Breast epithelium (tissue), 4 donors: ENCODE measurements around the gene LMX1A. TPM values are rescaled to one million over a fixed set of nuclear protein-coding genes. Genes with fewer than 3 reads are reported as not detected.

ENCODE experiments used
- DNase-seq, 2 donors: peaks; one replicate each; pipeline ENCODE4 v3.0.0-alpha.2; 2019; ENCODE audit warnings: low spot score in 2 of 2
- H3K27ac ChIP-seq, 2 donors: fragments of 200-600 bp; sonication (generic) in 1 of 2; one replicate each; pipeline ENCODE4 v1.5.1; 2016 to 2019; ENCODE audit warnings: mild to moderate bottlenecking in 1 of 2
- H3K27me3 ChIP-seq, 2 donors: fragments of 200-600 bp; sonication (generic) in 1 of 2; one replicate each; pipeline versions ENCODE4 v1.5.1 to v1.6.0; 2017 to 2019; ENCODE audit warnings: control low read depth in 1 of 2, mild to moderate bottlenecking in 1 of 2
- H3K36me3 ChIP-seq: fragments of 200-600 bp; one replicate; pipeline ENCODE4 v1.5.1; 2019
- H3K4me1 ChIP-seq, 2 donors: fragments of 200-600 bp; sonication (generic); one replicate each; pipeline ENCODE4 v1.5.1; 2016 to 2019; ENCODE audit warnings: control low read depth in 1 of 2
- H3K4me3 ChIP-seq, 3 donors: fragments of 200-600 bp; sonication (generic); 1 replicate in 2 of 3; 2 replicates in 1 of 3; pipeline ENCODE4 v1.5.1; 2016 to 2019; ENCODE audit warnings: mild to moderate bottlenecking in 3 of 3, moderate library complexity in 2 of 3
- H3K9me3 ChIP-seq, 2 donors: fragments of 200-600 bp; sonication (generic) in 1 of 2; one replicate each; pipeline ENCODE4 v1.5.1; 2016 to 2019; ENCODE audit warnings: control low read depth in 1 of 2
- CTCF ChIP-seq, 3 donors: fragments of 450-650 bp; IDR thresholded peaks; one replicate each; pipeline ENCODE4 v1.5.1; 2016 to 2017; ENCODE audit warnings: antibody characterized with exemption in 3 of 3, mild to moderate bottlenecking in 3 of 3, moderate library complexity in 3 of 3
- POLR2A ChIP-seq: fragments of 450-650 bp; IDR thresholded peaks from one replicate; pipeline ENCODE4 v1.6.1; 2016; ENCODE audit warnings: antibody characterized with exemption, mild to moderate bottlenecking, moderate library complexity
- POLR2AphosphoS5 ChIP-seq, 3 donors: sonication (generic); formaldehyde crosslinking; IDR thresholded peaks; one replicate each; pipeline ENCODE4 v1.6.1; 2017; ENCODE audit warnings: antibody characterized with exemption in 3 of 3
- intact Hi-C: fragments of 100-400 bp; cut with DNase I; formaldehyde crosslinking; loops from one replicate; pipeline ENCODE4 v1.15.1; 2023; ENCODE audit warnings: low total_unique reads
- total RNA-seq, 3 donors: library from RNA; depleted of rRNA; stranded (reverse); fragments of >200 nt; gene quantifications; one replicate each; pipeline ENCODE4 v1.1.0, GENCODE V29; 2016

LMX1A gene
- total RNA-seq, 3 donors from 2014 or later = 1.3 TPM; not detected in 2

- intact Hi-C loops = no loop called here
- no peak for TF ChIP-seq CTCF (IDR thresholded peaks at IDR 0.05)
- no peak for TF ChIP-seq POLR2AphosphoS5 (IDR thresholded peaks at IDR 0.05)
- no peak for TF ChIP-seq POLR2A
- no peak overlapping the region for H3K27ac ChIP-seq
Observed at GRCh38 chr1:165217958-165218357, 138.6 kb downstream of the LMX1A start.

GRCh38 chr1:165216254-165216653 is 140.3 kb downstream of the LMX1A start:
- no peaks in the 10 kb centered on the region for H3K4me1 ChIP-seq
- TF ChIP-seq POLR2A (no peak), CTCF (IDR thresholded peaks at IDR 0.05) (no peak)
- no peak overlapping the region for H3K4me3 ChIP-seq
- no peaks in the 10 kb centered on the region for H3K9me3 ChIP-seq
- H3K27ac ChIP-seq = no peak overlapping the region
- no peaks in the 10 kb centered on the region for H3K36me3 ChIP-seq
- H3K27me3 ChIP-seq = no peaks in the 10 kb centered on the region
- DNase-seq = no peak
- intact Hi-C loops = no loop called here

More at GRCh38 chr1:165217958-165218357, 138.6 kb downstream of the LMX1A start:
- H3K4me3 ChIP-seq = no peak overlapping the region
- H3K27me3 ChIP-seq = no peaks in the 10 kb centered on the region
- no peak for DNase-seq
- no peaks in the 10 kb centered on the region for H3K36me3 ChIP-seq
- no peaks in the 10 kb centered on the region for H3K9me3 ChIP-seq
- no peaks in the 10 kb centered on the region for H3K4me1 ChIP-seq

- TF ChIP-seq CTCF (IDR thresholded peaks at IDR 0.05) (no peak), POLR2AphosphoS5 (IDR thresholded peaks at IDR 0.05) (no peak), POLR2A (no peak)
- Histone ChIP-seq H3K4me1 (no peaks in the 10 kb centered on the region), H3K27ac (no peak overlapping the region), H3K9me3 (no peaks in the 10 kb centered on the region), H3K36me3 (no peaks in the 10 kb centered on the region), H3K4me3 (no peak overlapping the region), H3K27me3 (no peaks in the 10 kb centered on the region)
- intact Hi-C loops = no loop called here
- no peak for DNase-seq
Observed at GRCh38 chr1:165215676-165216075, 140.8 kb downstream of the LMX1A start.

GRCh38 chr1:165212229-165212628 is 144.3 kb downstream of the LMX1A start:
- intact Hi-C loops = no loop called here
- no peaks in the 10 kb centered on the region for H3K4me1 ChIP-seq
- no peaks in the 10 kb centered on the region for H3K36me3 ChIP-seq
- no peak for TF ChIP-seq POLR2AphosphoS5 (IDR thresholded peaks at IDR 0.05)
- TF ChIP-seq POLR2A = no peak
- no peak for TF ChIP-seq CTCF (IDR thresholded peaks at IDR 0.05)
- no peak overlapping the region for H3K27ac ChIP-seq
- DNase-seq = no peak
- no peak overlapping the region for H3K4me3 ChIP-seq
- H3K9me3 ChIP-seq = no peaks in the 10 kb centered on the region
- H3K27me3 ChIP-seq = no peaks in the 10 kb centered on the region

- TF ChIP-seq POLR2AphosphoS5 (IDR thresholded peaks at IDR 0.05) = no peak
- TF ChIP-seq CTCF (IDR thresholded peaks at IDR 0.05) = no peak
- TF ChIP-seq POLR2A = no peak
- no peak overlapping the region for H3K4me3 ChIP-seq
- no peaks in the 10 kb centered on the region for H3K4me1 ChIP-seq
- DNase-seq = no peak
- no peaks in the 10 kb centered on the region for H3K27me3 ChIP-seq
- no peaks in the 10 kb centered on the region for H3K9me3 ChIP-seq
- intact Hi-C loops = no loop called here
- no peaks in the 10 kb centered on the region for H3K36me3 ChIP-seq
- no peak overlapping the region for H3K27ac ChIP-seq
Observed at GRCh38 chr1:165207853-165208515, 148.5 kb downstream of the LMX1A start.
